NCI-H128 (cell line): ENCODE results near the gene ZP1.
"Not testable (repeated sequence)": the region's sequence is repeated elsewhere in the genome, so short reads cannot be mapped to it uniquely, and the experiment has no call there.

Experiments
- DNase-seq: peaks from one replicate; lab custom pipeline; 2025; ENCODE audit not compliant: unreplicated experiment; lab: John Stamatoyannopoulos, UW

The ZP1 gene

DNA sequence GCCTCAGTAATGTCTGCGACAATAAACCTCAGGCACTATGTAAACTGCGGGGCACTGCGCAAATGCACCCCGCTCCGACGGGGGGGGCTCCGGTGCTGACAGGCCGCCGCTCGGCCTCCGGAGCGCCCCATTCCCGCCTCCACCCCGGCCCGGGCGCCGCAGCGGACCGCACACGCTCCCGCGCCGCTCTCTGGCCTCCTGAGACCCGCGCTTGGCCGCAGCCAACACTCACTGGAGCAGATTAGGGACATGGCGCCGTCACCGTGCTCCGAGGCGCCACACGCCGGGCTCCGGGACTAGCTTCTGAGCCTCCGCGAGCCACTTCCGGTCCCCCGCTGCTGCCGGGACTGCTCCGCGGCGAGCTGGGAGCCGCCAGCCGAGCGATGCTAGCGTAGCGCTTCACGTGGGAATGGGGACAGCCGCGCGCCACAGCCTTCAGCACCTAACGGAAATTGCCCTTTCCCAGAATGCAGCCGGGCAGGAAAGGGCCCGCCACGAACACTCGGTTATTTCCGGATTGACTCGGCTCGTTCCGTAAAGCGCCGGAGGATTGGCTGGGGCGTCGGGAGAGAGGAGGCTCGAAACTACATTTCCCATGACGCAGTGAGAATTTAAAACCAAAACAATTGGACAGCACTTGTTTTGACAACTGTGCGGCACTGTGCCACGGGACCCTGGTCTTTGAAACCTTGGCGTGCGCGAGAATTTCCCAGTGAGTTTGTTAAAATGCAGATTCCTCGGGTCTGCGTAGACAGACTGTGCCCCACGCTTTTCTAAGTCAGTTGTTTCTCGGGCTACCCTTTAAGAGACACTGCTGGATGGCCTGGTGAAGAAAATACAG, 39.0 kb downstream of the ZP1 start, which contains the start of gene PRPF19:
Gene PRPF19, minus strand, starts transcription at position 454 of the 841 bp plus-strand sequence. Its CDS starts 203 bp downstream, at position 251.
- DNase-seq: peak; percentile 98

DNA sequence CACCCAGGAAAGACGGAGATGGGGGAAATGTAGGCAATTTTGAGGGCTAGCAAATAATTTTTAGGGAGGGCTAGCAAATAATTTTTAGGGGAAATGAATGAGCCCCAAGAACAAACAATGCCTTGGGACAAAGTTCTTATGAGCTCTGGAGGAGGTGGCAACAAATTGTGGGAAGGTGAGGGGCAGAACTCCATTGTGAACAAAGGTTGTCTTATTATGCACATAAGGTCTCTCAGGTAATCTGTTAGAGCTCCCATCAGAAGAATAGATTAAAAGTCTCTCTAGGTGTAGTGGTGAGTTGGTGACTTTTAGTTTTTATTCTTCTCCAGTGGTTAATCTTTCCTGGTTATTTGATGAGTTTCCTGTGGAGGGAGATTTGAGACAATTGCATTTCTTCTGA, 41.5 kb downstream of the ZP1 start:
- no peak for DNase-seq

DNA sequence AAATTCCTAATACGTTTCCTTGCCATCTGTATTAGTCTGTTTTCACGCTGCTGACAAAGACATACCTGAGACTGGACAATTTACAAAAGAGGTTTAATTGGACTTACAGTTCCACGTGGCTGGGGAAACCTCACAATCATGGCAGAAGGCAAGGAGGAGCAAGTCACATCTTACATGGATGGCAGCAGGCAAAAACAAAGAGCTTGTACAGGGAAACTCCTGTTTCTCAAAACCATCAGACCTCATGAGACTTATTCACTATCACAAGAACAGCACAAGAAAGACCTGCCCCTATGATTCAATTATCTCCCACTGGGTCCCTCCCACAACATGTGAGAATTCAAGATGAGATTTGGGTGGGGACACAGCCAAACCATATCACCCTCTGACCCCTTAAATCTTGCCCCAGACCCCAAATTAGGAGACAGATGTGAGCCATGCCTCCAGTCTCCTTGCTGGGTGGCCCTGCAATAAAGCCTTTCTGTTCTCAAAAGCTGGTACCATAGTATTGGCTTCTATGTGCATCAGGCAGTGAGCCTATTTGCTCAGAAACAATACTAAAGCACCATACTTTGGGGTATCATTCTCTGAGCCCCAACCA, 42.4 kb downstream of the ZP1 start:
- not testable (repeated sequence) for DNase-seq

DNA sequence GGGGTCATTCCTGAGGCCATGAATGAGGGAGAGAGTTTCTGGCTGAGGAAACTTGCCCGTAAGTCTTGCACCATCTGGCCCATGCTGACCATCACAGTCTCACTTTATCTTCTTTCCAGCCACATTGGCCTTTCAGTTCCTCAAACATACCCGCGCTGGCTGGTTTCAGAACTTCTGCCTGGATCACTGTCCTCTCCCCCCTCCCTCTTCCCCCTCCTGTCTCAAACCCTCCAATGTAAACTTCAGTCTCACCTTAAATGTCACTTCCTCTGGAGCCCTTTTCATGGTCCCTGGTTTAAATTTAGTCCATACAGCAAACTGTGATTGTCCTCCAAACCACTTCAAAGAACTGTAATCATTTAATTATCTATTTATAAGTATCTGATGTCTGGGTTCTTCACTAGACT, 42.9 kb downstream of the ZP1 start:
- no peak for DNase-seq

DNA sequence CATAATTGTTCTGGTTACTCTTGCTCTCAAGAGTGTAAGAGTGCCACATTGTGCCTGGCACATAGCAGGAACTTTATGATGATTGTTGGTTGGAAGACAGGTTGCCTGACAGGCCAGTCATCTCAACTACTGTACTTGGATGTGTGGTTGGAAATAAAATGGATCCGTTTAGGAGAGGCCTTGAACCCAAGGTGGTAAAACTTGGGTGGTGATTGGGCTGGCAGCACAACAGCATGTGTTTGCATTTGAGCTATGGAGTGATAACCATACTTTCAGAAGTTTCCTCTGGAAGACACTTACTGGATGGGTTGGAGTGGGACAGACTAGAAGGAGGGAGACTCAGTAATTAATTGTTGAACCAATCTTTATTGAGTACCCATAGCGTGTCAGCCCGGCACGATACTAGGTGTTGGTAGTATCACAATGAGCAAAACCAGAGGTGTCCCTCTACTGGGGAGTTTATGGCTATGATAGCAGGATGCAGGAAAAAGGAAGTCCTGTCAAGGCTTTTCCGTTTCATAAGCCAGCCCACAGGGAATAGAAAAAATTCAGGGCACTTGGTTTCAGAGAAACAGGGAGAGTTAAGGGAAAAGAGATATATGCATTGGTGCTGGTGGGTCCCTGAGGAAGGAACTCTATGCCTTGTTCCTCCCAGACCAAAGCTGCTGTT, 43.5 kb downstream of the ZP1 start:
- no peak for DNase-seq

DNA sequence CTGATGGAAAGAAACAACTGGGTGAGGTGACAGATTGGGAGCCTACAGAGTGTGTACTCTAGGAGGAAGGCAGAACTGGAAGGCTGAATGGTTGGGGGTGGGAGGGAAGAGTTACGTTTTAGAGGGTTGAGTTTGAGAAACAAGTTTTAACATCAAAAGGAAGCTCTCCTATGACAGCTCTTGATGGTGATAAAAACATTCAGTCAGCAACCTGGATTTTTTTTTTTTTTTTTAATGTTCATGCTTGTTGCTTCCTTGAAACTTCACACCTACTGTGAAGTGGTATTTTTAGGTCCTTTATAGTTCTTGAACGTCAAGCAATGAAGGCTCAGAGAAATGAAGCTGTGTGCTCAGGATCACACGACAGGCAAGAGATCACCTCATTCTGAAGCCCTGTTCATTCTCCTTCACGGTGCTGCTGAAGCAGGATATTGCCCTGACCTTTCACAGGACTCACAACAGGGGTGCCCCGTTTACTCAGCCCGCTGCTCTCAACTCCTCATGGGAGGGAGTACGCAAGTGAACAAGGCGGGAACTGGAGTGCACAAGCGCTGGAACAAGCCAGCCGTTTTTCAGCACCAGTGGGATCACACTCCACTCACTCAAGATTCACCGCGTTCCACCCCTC, 45.0 kb downstream of the ZP1 start:
- DNase-seq: no peak

DNA sequence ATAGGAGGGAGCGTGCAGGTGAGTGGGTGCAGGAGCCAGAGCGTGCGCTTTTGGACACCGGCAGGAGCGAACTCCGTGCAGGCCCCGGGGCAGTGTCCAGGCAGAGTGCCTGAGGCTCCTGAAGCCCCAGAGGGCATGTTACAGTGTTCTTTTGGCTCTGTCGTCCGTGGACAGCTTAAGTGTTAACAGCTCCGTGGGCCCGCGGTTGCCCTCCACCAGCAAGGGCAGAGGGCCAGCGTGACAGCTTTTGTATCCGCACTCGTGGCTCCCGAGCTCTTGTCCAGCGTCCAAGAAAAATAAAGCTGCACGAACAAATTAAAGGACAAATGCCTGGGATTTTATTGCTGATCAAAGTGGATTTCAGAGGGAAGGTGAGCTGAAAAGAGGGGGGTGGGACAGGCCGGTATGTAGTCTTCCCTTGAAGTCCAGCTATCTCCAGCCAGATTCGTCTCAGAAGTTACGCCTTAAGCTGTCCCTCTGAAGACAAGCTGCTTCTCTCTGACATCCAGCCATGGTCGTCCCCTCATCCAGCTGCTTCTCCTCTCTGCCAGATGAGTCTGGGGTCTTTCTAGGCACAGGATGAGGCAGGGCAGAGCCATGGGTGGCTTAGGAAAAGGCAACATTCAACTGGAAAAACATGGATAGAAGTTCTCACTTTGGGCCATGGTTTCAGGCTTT, 45.6 kb downstream of the ZP1 start:
- no peak for DNase-seq

DNA sequence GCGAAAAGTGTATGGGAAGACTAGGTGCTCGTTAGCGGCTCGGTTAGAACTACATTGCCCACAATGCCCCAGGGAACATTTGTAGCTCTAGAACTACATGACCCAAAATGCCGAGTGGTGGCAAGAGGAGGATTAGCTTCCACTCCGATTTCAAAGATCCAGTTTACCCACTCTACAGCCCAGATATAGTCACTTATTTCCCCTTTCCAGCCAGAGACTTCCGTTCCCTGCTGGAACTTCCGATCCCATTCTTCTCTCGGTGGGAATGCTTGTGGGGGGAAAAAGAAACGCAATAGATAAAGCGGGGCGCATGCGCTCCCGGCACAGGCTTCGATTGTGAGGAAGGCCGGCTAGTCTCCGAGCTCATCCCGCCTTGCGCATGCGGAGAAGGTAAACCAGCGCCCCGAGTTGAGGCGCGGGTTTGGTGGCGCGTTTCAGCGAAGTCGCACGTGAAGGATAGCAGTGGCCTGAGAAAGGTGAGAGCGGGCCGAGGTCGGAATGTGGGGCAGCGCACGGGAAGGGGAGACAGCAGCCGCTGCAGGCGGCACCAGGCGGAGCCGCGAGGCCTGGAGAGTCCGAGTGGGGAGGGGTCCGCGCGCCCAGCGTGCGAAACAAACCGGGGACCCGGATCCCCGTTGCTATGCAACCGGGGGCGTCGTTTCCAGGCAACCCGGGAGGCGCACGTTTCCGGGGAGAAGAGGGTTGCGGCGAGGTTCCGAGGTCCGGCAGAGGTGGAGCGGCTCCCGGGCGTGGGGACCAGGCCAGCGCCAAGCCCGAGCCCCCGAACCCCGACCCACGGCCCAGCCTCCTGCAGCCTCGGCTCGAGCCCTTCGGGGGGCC, 46.7 kb downstream of the ZP1 start, which contains the start of gene TMEM109:
Gene TMEM109, plus strand, starts transcription at position 366 of the 840 bp plus-strand sequence. CDS start 5,536 bp downstream, outside the sequence.
- DNase-seq: peak; percentile 94

DNA sequence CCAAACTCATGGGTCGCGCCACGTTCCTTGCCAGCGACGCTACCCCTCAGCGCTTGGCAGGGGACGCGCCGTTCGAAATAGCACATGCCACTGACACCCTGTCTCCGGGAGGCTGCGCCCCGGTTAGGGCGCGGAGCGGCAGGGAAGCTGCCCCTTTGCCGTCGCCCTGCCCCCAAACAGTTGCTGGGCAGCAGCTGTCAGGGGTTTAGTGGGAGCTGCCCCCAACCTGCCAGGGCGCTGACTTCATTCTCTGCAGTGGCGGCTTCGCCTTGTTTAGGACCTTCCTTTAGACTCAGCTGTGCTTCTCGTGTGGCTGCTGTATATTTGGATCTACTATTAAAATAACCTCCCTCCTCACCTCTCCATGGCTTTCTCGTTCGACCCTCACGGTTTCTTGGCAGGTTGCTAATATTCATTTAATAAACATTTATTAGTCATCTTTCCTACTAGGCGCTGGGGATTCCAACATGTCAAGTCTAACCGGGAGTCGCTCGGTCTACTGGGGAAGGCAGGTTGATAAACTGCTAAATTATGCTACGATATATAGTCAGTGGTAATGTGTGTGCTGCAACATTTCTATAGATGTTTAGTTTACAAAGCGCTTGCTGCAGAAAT, 47.4 kb downstream of the ZP1 start:
- DNase-seq: no peak

DNA sequence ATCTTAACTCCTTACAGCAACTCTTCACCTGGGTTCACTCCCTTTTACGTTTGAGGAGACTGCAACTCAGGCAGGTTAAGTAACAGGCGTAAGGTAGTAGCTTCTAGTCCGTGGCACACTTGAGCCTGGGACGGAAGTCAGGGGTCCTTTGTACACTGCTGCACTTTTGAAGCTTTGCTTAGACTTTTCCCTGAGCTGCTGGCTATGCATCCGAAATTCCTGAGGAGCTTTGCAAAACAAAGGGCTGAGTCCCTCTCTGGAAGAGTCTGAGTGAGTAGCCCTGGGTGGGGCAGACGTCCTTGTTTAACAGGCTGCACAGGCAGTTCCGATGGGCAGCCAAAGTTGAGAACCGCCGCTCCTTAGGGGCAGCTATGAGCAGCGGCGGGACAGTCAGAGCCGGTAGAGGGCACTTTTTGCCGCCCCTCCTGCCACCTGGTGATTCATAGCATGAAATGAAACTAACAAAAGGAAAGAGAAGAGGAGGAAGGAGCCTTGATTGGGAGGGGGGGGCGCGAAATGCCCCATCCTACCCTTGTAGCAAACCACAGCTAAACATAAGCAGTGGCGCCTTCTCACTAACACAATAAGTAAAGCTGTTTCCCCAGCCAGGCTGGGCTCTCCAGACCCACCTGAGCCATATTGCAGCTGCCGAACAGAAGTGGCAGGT, 48.0 kb downstream of the ZP1 start:
- DNase-seq: no peak

DNA sequence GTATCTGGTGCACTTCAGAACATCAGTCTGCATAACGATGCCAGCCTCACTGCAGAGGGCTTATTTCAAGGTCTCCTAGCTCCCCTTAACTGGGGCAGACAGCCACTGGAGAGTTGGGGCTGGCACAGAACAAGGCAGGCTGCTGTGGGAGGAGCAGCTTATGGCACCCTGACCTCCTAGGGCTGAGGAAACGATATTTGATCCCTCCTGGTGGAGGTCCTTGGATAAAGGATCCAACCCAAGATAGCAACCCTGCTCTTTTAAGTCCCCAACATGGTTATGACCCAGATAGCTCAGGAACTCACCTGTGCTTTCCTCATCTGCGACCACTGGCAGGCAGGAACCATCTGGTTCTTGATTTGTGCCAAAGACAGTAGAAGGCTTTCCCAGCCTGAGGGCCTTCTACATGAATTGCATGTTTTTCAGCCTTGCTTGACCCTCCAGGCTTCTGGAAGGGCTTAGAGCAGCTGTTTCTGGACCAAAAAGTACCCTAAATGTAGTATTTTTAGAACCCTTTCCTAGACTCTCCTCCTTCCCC, 49.4 kb downstream of the ZP1 start:
- no peak for DNase-seq

DNA sequence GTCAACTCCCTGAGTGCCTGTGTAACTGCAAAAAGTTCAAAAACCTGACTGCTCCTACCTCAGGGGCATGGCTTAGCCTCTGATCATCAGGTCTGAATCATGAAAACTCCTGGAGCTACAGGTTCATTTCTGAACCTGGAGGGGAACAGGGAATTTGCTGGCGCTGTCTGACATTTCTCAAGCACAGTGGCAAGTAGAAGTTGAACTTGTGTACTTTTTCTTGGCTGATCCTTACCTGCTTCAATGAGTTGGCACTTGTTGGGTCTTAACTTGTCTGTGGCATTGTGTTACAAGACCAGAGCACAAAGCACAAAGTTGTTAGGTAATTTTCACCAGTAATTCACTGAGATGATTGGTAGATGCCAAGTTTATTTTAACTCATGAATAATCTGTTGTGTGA, 49.9 kb downstream of the ZP1 start:
- no peak for DNase-seq

DNA sequence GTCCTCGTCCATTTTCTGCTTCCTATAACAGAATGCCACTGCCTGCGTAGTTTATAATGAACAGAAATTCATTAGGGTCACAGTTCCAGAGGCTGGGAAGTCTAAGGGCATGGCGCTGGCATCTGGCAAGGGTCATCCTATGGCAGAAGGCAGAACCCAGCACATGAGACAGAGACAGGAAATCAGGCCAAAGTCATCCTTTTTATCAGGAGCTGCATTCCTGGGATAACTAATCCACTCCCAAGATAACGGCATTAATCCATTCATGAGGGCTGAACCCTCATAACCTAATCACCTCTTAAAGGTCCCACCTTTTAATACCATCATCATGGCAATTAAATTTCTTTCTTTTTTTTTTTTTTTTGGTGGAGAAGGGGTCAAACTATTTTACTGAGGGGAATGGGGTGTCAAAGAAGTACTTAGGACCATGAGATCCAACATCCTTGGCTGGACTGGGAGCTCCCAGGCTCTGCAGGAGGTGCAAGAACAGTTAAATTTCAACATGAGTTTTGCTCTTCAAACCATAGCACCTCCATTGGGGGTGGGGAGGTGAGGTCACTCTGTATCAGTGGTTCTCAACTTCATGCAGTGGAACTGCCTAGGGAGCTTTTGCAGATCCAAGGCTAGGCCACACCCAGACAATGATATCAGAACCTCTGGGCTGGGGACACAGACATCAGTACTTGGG, 51.1 kb downstream of the ZP1 start:
- no peak for DNase-seq

DNA sequence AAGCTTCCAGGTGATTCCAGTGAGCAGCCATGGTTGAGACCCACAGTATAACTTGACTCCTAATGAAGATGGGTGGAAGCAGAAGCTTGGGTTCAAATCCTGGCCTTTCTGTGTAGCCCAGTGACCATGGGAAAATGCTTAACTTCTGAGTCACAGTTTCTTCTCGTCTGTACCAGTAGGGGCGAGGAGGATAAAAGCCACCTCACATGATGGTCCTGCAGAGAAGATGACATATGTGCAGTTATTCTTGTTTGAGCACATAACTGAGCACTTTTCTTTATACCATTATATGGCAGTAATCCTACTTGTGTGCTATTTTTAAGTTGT, 51.6 kb downstream of the ZP1 start:
- DNase-seq: no peak

DNA sequence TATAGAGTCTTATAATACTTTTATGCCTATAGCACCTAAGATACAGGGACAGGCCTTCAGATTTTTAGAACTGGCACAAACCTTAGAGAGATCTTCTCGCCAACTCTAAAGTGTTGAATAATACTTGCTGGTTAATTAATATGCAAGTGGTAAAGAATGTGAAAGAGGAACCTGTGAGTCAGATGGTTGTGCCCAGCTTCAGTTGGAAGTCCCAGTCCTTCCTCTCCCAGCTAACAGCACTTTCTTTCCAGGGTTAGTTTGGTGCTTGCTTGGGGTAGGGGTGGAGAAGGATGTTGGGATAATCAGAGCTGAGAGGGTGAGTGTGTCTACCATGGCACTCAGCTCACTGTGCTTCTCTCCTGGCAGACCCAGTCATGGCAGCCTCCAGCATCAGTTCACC, 52.0 kb downstream of the ZP1 start:
- no peak for DNase-seq

DNA sequence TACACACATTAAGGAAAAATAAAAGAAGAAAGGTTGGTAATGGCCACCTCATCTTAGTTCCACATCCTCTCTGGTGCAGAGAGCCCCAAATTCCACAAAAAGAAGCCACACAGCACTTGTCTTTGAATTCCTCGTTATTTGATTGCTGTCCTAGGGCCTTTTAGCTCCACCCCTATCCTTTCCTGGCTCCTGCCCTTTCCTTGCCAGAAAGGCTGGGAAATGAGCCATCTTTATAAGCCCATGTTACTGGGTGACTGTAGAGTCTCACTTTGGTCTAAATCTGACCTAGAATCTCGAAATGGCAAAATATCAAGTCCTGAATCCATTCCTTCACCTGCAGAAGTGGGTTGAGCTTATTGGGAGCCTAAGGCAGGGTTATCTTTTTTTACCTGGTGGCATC, 52.6 kb downstream of the ZP1 start:
- DNase-seq: no peak

DNA sequence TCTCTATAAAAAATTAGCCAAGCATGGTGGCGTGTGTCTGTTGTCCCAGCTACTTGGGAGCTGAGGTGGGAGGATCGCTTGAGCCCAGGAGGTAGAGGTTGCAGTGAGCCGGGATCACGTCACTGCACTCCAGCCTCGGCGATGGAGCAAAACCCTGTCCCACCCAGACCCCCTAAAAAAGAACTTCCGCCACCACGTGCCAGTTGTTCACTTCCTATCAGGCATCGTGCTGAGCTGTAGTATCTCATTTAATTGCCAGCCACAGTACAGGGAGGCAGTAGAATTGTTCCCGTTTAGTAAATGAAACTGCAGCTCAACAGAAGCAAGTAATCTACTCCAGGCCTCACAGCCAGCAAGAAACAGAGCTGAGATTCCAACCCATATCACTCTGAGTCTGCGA, 53.9 kb downstream of the ZP1 start:
- DNase-seq: no peak

DNA sequence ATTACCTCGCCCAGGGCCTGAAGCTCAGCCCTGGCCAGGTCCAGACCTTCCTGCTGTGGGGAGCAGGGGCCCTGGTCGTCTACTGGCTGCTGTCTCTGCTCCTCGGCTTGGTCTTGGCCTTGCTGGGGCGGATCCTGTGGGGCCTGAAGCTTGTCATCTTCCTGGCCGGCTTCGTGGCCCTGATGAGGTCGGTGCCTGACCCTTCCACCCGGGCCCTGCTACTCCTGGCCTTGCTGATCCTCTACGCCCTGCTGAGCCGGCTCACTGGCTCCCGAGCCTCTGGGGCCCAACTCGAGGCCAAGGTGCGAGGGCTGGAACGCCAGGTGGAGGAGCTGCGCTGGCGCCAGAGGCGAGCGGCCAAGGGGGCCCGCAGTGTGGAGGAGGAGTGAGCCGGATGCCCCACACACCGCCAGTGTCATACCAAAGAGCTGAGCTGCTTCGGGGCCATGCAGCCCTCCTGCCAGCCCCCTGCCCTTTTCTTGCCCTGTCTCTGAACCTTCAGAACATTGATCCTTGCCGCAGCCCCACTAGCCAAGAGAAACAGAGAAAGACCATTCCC, 54.5 kb downstream of the ZP1 start:
- DNase-seq: no peak
